Activated T-cell treated with anti-CD3 and anti-CD28 coated beads, Interleukin-2, amount 50 U/mL, for 4 hours (primary cell): Measurements from ENCODE around the gene LDB2. TPM values are rescaled to one million over a fixed set of nuclear protein-coding genes. Genes with fewer than 3 reads are reported as not detected.

Source experiments
- ATAC-seq, 2 donors: fragments of 200-7000 bp; cut with Tn5 transposase; one replicate each; pipeline ENCODE4 v1.10.0; 2021
- DNase-seq: peaks from one replicate; pipeline ENCODE4 v3.0.0-alpha.2; 2020
- H3K27me3 Mint-ChIP-seq: one replicate; pipeline ENCODE4 v1.8.0; 2021; ENCODE audit warnings: low read depth, mixed read lengths
- H3K36me3 Mint-ChIP-seq: one replicate; pipeline ENCODE4 v1.8.0; 2022; ENCODE audit warnings: mixed read lengths; ENCODE audit not compliant: insufficient read depth
- H3K4me1 Mint-ChIP-seq: one replicate; pipeline ENCODE4 v1.8.0; 2021; ENCODE audit warnings: low read depth, mixed read lengths
- H3K4me3 Mint-ChIP-seq: one replicate; pipeline ENCODE4 v1.8.0; 2021; ENCODE audit warnings: mild to moderate bottlenecking, moderate library complexity, mixed read lengths
- H3K9me3 Mint-ChIP-seq: one replicate; pipeline ENCODE4 v1.8.0; 2021; ENCODE audit warnings: mixed read lengths
- total RNA-seq, 3 donors: library from RNA; stranded (reverse); gene quantifications; one replicate each; pipeline ENCODE4 v1.2.1, GENCODE V29; 2021

Gene LDB2
- total RNA-seq, 3 donors from 2014 or later: 0.11 TPM; not detected in 2

DNA sequence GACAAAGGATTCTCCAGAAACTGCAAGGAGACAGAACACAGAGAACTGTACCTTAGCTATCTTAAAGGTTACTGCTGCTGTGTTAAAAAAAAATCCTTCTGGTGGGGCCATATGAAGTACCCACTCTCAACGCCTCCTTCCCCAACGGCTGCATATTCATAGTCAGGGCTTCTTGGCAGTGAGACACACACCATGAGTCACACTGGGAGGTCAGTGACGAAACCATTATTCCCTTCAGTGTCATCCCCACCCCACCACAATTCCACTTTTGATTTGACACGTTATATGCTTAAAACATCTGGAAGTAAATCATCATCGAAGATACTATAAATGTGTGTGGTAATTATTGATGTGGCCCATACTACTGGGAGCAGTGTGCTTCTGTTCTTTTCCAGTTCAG lies 271.5 kb downstream of the LDB2 start:
- Mint-ChIP-seq H3K9me3 (no peaks in the 10 kb centered on the region), H3K4me1 (no peaks in the 10 kb centered on the region), H3K4me3 (no peak overlapping the region), H3K27me3 (no peaks in the 10 kb centered on the region), H3K36me3 (no peaks in the 10 kb centered on the region)
- DNase-seq (no peak), ATAC-seq (no peak)

DNA sequence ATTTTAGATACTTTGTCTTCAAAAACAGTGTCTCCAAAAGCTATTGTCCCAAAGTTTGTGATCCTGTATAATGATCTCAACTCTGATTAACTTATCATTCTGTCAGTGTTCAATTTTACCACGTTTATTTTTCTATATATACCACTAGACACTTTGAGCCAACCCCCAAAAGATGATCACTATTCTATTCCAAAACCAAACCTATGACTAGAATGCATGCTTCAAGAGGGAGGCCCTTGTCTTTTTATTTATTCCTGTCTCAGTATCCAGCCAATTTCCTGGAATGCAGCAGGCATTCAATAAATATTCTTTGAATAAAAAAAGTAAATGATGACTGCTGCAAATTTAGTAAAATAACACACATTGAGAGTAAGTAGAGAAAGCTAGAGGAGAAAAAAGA lies 275.6 kb downstream of the LDB2 start:
- Mint-ChIP-seq H3K4me3 (no peak overlapping the region), H3K36me3 (no peaks in the 10 kb centered on the region), H3K9me3 (no peaks in the 10 kb centered on the region), H3K27me3 (peaks cover 3% of the 10 kb centered on the region), H3K4me1 (no peaks in the 10 kb centered on the region)
- no peak for ATAC-seq
- no peak for DNase-seq

DNA sequence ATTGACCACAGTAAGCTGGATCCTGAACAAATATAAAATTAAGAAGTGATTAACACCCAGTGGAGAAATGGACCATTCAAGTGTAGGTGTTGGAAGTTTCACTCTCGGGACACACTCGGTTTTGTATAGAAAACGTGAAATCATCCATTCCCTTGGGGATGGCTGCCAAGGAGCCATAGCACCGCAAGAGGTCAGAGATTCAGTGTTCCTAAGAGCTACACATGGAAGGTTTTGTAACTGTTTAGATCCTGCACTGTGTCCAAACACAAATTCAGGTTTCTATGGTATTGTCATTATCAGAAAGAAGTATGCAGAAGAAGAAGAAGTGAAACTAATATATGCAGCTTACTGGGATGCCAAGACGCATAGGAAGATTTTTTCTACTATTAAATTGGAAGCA lies 281.0 kb downstream of the LDB2 start:
- no peak for ATAC-seq
- Mint-ChIP-seq H3K9me3 (peaks cover 6% of the 10 kb centered on the region), H3K4me1 (no peaks in the 10 kb centered on the region), H3K4me3 (no peak overlapping the region), H3K36me3 (no peaks in the 10 kb centered on the region), H3K27me3 (peaks cover 3% of the 10 kb centered on the region)
- DNase-seq: no peak

DNA sequence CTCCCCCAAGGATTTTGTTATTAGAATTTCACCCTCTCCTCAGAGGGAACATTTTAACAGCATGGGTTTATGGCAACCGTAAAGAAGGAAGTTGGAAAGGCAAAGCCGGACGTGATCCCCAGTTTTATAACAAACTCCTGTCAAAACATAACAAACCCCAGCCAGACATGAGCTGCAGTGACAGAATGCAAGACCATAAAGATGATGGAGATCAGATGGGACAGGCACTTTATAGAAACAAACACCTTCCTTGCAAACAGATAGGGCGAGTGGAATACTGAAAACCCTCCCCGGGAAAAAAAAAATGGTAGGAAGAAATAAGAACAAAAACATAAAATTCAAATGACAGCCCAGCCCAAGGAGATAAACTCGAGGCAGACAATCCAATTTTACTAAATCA lies 281.4 kb downstream of the LDB2 start:
- H3K27me3 Mint-ChIP-seq: peaks cover 3% of the 10 kb centered on the region
- peaks cover 6% of the 10 kb centered on the region for H3K9me3 Mint-ChIP-seq
- no peak overlapping the region for H3K4me3 Mint-ChIP-seq
- ATAC-seq (no peak), DNase-seq (no peak)
- no peaks in the 10 kb centered on the region for H3K36me3 Mint-ChIP-seq
- H3K4me1 Mint-ChIP-seq: no peaks in the 10 kb centered on the region

DNA sequence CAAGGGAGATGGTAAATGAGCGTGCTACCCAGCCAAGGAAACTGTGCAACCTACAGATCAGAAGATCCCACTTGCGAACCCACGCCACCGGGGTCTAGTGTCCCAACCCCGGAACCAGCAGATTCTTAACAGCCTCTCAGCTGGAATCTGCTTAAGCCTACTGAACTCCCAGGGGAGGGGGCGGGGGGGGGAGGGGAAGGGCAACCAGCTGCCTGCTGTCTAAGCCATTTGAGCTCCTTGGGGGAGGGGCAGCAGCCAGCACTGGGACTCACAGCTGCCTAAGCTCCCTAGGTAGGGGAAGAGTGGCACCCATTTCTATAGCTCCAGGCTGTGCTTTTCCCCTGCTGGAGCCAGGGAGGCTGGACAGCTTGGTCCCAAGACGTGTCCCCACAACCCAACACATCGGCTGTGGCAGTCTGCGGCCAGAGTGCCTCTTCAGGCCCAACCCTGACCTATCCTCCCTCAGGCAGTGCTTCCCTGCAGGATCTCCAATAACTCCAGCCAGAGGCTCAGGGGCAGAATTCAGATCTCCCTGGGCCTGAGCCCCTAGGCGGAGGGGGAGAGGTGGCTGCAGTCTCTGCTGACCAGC lies 289.2 kb downstream of the LDB2 start:
- ATAC-seq: no peak
- no peaks in the 10 kb centered on the region for H3K4me1 Mint-ChIP-seq
- no peak overlapping the region for H3K4me3 Mint-ChIP-seq
- H3K9me3 Mint-ChIP-seq: peaks cover 6% of the 10 kb centered on the region
- no peaks in the 10 kb centered on the region for H3K36me3 Mint-ChIP-seq
- no peak for DNase-seq
- H3K27me3 Mint-ChIP-seq: no peaks in the 10 kb centered on the region

DNA sequence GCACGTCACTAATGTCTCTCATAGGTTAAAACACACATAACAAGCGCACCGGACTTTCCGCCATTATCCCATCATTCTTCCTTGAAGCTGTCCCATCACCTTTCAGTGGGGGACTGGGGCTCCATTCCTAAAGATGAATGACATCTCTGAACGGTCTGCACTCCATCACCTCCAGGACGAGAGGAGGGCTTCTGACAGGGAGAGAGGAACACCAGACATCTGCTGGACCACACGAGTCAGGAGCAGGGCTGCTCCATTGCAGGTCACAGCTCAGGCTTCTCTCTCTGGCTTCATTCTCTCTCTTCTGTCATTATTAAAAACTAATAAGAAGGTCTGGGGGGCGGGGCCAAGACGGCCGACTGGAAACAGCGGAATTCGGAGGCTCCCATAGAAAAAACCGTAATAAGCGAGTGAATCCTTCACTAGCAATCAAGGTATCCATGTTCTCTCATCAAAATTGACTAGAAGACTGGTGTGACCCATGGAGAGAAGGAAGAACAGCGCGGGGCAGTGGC lies 289.8 kb downstream of the LDB2 start:
- Mint-ChIP-seq H3K4me1 (no peaks in the 10 kb centered on the region), H3K9me3 (no peaks in the 10 kb centered on the region), H3K4me3 (no peak overlapping the region), H3K36me3 (no peaks in the 10 kb centered on the region), H3K27me3 (no peaks in the 10 kb centered on the region)
- no peak for ATAC-seq
- no peak for DNase-seq

DNA sequence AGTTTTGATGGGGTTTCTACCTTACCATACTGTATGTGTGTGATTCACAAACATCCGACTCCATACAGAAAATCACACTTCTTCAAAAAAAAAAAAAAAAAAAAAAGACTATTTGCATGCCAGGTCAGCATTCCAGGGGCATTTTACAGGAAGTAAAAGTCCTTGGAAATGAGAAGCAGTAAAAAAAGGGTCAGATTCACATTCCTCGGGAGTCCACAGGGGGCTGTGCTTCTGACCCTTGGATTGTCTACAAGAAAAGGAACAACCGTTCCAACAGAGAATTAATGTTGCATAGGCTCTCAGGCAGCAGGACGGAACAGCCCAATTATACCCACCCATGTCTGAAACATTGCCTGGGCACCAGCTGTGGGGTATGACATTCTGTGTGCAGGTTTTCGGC lies 290.3 kb downstream of the LDB2 start:
- no peak for ATAC-seq
- no peaks in the 10 kb centered on the region for H3K36me3 Mint-ChIP-seq
- H3K4me1 Mint-ChIP-seq: no peaks in the 10 kb centered on the region
- no peaks in the 10 kb centered on the region for H3K27me3 Mint-ChIP-seq
- DNase-seq: no peak
- H3K4me3 Mint-ChIP-seq: no peak overlapping the region
- H3K9me3 Mint-ChIP-seq: no peaks in the 10 kb centered on the region

DNA sequence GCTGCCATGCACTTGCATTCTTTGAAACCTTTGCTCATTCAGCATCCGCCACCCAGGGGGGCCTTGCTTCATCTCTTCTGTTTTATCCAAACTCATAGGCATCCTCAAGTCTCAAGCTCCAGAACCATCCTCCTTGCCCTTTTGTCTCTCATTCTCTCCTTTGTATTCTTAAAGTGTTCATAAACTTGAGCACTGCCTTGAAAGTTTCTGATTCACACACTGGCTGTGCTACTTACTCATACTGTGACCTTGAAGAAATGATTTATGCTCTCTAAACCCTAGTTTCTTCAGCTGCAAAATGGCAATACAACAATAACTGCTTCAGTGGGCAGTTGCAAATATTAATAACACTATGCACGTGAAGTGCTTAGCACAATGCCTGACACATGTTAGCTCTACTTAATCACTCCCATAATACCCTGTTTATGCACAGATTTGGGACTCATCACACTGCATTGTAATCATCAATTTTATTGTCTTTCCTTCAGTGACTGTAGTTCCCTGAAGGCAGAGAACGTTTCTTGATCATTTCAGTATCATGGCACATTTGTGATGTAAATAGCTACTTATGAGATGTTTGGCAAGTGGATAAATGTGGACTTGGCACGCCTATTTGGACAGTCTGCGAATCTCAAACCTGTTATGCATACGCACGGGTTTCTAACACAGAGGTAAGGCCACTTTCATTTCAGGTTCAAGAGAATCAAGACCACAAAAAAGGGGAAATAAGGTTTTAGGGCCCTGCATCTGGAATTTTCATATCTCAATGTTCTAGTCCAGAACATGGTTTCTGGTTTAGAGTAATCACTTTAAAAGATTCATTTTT lies 291.0 kb downstream of the LDB2 start:
- no peaks in the 10 kb centered on the region for H3K36me3 Mint-ChIP-seq
- ATAC-seq: no peak
- no peaks in the 10 kb centered on the region for H3K9me3 Mint-ChIP-seq
- no peaks in the 10 kb centered on the region for H3K4me1 Mint-ChIP-seq
- H3K27me3 Mint-ChIP-seq: no peaks in the 10 kb centered on the region
- no peak overlapping the region for H3K4me3 Mint-ChIP-seq
- DNase-seq: no peak

DNA sequence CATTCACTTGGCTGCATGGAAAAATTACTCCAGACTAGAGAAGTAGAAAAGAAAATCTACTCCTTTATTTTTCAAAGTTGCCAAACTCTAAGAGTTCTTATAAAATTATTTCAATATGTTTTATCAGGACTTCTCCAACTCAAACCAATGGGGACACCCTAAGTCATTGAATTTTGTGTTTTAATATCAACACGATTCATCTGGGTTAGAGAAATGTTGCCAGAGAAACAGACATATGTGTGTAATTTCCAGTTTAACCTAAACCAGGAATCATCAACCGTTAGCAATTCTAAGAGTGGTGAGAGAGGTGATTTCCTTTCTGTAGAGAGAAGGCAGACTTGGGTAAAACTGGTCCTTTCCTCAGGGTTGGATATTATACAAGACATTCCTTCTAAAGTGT lies 291.8 kb downstream of the LDB2 start:
- Mint-ChIP-seq H3K4me3 (no peak overlapping the region), H3K4me1 (no peaks in the 10 kb centered on the region), H3K27me3 (no peaks in the 10 kb centered on the region), H3K36me3 (no peaks in the 10 kb centered on the region), H3K9me3 (no peaks in the 10 kb centered on the region)
- no peak for DNase-seq
- no peak for ATAC-seq

DNA sequence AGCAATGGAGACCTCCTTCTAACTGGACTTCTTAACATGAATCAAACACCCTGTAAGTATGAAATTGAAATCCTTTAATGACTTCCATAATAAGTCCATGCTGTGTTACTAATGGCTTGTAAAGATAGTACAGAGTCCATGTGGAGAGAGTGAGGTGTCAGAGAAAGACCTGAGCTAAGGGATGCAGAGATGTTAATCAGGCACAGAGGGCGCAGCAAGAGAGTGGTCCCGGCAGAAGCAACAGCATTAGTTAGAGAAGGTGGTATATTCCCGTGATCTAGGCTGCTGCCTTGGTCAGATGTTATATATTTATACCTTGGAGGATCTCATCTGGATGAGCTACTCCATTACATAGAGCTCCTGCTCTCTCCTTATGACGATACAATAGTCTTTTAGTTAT lies 295.3 kb downstream of the LDB2 start:
- H3K4me3 Mint-ChIP-seq: no peak overlapping the region
- ATAC-seq: no peak

DNA sequence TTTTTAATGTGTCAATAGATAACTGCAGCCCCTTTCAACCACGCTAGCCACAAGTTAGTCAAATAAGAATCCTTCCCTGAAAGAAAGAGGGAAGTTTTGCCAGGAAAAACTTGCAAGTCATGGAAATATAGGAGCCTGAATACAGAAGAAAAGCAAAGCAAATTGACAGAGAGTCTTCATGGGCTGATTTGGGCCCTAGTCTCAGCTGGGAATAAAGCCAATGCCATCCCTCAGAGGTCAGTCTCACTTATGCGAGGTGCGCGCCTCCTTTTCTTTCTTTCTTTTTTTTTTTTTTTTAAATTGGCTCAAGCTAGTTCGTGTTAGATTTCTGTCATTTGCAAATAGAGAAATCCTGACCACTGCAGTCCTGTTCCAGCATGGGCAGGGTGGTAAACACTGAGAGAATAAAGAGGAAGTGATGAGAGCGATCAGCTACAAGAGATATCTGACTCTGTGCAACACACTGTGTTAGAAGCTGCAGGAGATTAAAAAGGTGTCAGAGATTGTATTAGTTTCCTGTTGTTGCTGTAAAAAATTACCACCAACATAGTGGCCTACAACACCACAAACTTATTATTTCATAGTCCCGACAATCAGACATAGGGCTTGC lies 299.7 kb downstream of the LDB2 start:
- H3K27me3 Mint-ChIP-seq: no peaks in the 10 kb centered on the region
- no peaks in the 10 kb centered on the region for H3K36me3 Mint-ChIP-seq
- H3K4me3 Mint-ChIP-seq: no peak overlapping the region
- DNase-seq (no peak), ATAC-seq (no peak)
- H3K9me3 Mint-ChIP-seq: no peaks in the 10 kb centered on the region
- no peaks in the 10 kb centered on the region for H3K4me1 Mint-ChIP-seq

More for the DNA sequence above, 295.3 kb downstream of the LDB2 start:
- no peak for DNase-seq
- Mint-ChIP-seq H3K4me1 (no peaks in the 10 kb centered on the region), H3K9me3 (no peaks in the 10 kb centered on the region), H3K36me3 (no peaks in the 10 kb centered on the region), H3K27me3 (no peaks in the 10 kb centered on the region)

DNA sequence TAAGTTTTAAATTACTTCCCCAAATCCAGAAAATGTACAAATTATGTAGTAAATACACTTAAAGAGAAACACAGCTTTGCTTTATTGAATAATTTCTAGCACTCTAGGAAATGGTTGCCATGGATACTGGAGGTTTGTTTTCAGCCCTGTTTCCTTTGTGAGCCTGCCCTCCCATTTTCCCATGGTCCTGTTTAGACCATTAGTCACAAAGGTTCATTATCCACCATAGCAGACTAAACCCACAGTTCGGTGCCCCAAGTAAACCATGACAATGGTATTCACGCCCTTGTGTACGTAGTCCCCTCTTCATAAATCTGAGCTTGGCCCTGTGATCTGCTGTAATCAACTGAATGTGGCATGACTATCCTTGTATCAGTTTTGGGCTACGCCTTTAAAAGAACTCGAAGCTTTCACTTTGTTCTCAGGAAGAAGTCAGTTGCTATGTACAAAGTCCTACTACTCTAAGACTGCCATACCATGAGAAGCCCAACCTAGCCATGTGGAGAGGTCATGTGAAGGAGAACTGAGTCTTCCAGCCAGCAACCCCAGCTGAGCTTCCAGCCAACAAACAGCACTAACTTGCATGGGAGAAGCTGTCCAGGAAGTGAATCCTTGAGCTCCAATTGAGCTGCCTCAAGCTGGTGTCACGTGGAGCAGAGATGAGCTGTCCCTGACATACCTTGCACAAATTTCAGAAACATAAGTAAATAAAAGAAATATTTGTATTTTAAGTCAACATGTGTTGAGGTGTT lies 300.4 kb downstream of the LDB2 start:
- Mint-ChIP-seq H3K27me3 (no peaks in the 10 kb centered on the region), H3K4me3 (no peak overlapping the region), H3K36me3 (no peaks in the 10 kb centered on the region), H3K9me3 (no peaks in the 10 kb centered on the region), H3K4me1 (no peaks in the 10 kb centered on the region)
- ATAC-seq: no peak
- DNase-seq: no peak

DNA sequence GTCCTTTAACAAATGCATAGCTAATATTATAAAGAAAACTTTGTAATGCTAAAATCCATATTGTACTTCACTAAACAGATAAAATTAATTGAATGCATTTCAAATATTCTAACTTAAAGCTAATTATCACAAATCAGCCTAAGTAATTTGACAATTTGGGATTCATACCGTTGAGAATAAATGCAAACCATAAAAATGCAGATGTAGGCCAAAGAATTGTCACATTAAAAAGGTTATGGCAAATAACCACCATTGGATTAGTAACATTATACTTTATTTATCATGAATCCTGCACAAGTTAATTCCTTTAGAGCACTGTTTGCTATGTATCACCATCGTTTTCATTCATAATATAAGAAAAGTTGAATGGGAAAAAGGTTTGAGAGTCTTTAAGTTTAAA lies 301.0 kb downstream of the LDB2 start:
- Mint-ChIP-seq H3K4me3 (no peak overlapping the region), H3K4me1 (no peaks in the 10 kb centered on the region), H3K9me3 (no peaks in the 10 kb centered on the region), H3K27me3 (no peaks in the 10 kb centered on the region), H3K36me3 (no peaks in the 10 kb centered on the region)
- ATAC-seq: no peak
- no peak for DNase-seq

DNA sequence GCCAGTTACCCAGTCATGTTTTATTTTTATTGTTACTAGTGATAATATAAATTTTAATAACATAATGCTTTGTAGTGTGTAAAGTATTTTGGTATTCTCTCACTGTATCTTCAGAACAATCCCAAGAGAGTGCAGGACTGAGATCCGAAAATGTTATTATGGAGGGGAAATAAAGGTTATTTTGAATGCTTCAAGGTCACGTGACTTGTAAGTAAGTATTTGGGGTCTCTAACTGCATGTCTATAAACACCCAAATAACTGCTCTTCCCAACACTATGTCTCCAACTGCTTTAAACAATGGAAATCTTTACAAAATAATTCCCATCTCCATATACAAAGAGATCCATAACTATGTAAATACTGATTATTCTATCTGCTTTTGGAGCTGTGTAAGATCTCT lies 302.2 kb downstream of the LDB2 start:
- no peak for DNase-seq
- H3K4me3 Mint-ChIP-seq: no peak overlapping the region
- no peak for ATAC-seq
- H3K36me3 Mint-ChIP-seq: no peaks in the 10 kb centered on the region
- H3K9me3 Mint-ChIP-seq: no peaks in the 10 kb centered on the region
- no peaks in the 10 kb centered on the region for H3K27me3 Mint-ChIP-seq
- H3K4me1 Mint-ChIP-seq: no peaks in the 10 kb centered on the region
